ENCODE measurements around the gene RPS25. TPM values are rescaled to one million over a fixed set of nuclear protein-coding genes. Genes with fewer than 3 reads are reported as not detected.

The RPS25 gene
- total RNA-seq, 4 donors from 2014 or later, result 852 to 1,992 (median 1,622) TPM

DNA sequence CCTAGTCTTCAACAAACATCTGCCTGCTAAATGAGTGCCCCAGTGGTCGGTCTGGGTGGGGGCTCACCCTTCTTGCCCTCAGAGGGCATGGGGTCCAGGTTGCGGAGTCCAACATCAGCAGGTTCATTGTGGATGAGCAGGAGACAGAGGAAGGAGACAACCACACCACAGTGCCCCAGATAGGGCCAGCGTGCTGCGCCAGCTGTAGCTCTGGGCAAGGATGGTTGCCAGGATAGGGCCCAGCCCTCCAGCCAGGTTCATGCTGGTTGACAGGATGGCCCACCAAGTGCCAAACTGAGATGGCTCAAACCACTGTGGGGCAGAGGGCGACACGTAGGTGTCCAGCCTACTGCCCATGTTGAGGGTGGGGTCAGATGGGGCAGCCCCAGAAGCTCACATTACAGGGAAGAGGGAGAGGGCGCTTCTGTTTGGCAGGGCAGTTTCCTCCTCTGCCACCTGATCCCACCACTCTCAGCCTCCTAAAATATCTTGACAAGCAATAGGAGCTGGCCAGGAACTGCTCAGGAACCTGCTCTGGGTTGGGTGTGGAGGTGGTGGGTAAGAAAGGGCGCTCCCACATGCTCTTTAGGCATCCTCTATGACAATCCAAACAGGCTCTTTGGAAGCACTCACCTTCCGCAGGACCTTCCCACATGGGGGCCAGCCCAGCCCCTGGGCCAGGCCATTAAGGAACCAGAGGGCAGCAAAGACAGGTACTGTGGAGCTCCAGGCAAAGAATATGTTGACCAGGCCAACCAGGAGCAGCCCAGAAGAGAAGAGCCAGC, 9.6 kb upstream of the RPS25 start:
- intact Hi-C loops (cut with DNase I), result no loop called here
- no peak for DNase-seq
- Histone ChIP-seq H3K9me3 (no peaks in the 10 kb centered on the region), H3K36me3 (peaks cover 8 to 21% of the 10 kb centered on the region in 2 donors), H3K27ac (no peak overlapping the region), H3K27me3 (no peaks in the 10 kb centered on the region), H3K4me1 (peaks cover 6 to 18% of the 10 kb centered on the region in 2 donors), H3K4me3 (replicated peaks in 1 of 3) (no peak overlapping the region)
- TF ChIP-seq, protein P1, sequence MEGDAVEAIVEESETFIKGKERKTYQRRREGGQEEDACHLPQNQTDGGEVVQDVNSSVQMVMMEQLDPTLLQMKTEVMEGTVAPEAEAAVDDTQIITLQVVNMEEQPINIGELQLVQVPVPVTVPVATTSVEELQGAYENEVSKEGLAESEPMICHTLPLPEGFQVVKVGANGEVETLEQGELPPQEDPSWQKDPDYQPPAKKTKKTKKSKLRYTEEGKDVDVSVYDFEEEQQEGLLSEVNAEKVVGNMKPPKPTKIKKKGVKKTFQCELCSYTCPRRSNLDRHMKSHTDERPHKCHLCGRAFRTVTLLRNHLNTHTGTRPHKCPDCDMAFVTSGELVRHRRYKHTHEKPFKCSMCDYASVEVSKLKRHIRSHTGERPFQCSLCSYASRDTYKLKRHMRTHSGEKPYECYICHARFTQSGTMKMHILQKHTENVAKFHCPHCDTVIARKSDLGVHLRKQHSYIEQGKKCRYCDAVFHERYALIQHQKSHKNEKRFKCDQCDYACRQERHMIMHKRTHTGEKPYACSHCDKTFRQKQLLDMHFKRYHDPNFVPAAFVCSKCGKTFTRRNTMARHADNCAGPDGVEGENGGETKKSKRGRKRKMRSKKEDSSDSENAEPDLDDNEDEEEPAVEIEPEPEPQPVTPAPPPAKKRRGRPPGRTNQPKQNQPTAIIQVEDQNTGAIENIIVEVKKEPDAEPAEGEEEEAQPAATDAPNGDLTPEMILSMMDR (IDR thresholded peaks at IDR 0.05), result no peak
- WGBS, 2 donors, result 94 to 100% methylated on average over 8 of the region's 9 CpGs

DNA sequence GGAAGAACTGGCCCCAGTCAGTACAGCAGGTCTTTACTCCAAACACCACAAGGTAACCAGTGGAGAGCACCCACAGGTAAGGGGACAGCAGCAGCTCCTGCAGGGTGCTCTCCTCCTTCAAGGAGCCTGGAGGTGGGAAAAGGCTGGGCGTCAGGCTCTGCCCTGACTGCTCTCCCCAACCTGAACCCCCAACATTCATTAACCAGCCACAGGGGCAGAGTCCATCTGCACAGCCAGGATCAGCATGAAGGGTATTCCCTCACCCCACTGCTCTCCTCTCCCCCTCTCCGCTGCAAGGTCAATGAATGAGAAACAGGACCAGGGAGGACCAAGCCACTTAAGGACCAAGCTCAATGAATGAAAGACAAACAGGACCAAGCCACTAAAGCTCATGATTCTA, 8.8 kb upstream of the RPS25 start:
- WGBS, 2 donors, result 78 to 100% methylated on average over 2 of the region's 2 CpGs
- Histone ChIP-seq H3K4me3 (replicated peaks in 1 of 3) (no peak overlapping the region), H3K36me3 (peaks cover 13 to 27% of the 10 kb centered on the region in 2 donors), H3K27me3 (no peaks in the 10 kb centered on the region), H3K9me3 (no peaks in the 10 kb centered on the region), H3K27ac (no peak overlapping the region), H3K4me1 (peaks cover 6 to 18% of the 10 kb centered on the region in 2 donors)
- no peak for DNase-seq
- intact Hi-C loops (cut with DNase I), result no loop called here
- TF ChIP-seq POLR2A (IDR thresholded peaks at IDR 0.05), result no peak
- TF ChIP-seq, protein P1 (IDR thresholded peaks at IDR 0.05), result no peak

GRCh38 chr11:119025978-119026766, 8.0 kb upstream of the RPS25 start:
- Histone ChIP-seq H3K36me3 (peaks cover 18 to 31% of the 10 kb centered on the region in 2 donors), H3K9me3 (no peaks in the 10 kb centered on the region), H3K4me3 (replicated peaks in 1 of 3) (no peak overlapping the region), H3K27me3 (no peaks in the 10 kb centered on the region), H3K27ac (no peak overlapping the region), H3K4me1 (peaks cover 6 to 18% of the 10 kb centered on the region in 2 donors)
- TF ChIP-seq, protein P1 (IDR thresholded peaks at IDR 0.05), result no peak
- TF ChIP-seq POLR2A (IDR thresholded peaks at IDR 0.05), result no peak
- no peak for DNase-seq
- WGBS, 2 donors, result 91 to 94% methylated on average over 13 of the region's 16 CpGs
- intact Hi-C loops (cut with DNase I), result no loop called here

GRCh38 chr11:119025541-119025940, 7.4 kb upstream of the RPS25 start:
- no peak overlapping the region for H3K4me3 ChIP-seq (replicated peaks in 1 of 3)
- H3K4me1 ChIP-seq, result peaks cover 6 to 18% of the 10 kb centered on the region in 2 donors
- H3K36me3 ChIP-seq, result peaks cover 18 to 33% of the 10 kb centered on the region in 2 donors
- H3K9me3 ChIP-seq, result no peaks in the 10 kb centered on the region
- TF ChIP-seq, protein P1 (IDR thresholded peaks at IDR 0.05), result no peak
- TF ChIP-seq POLR2A (IDR thresholded peaks at IDR 0.05), result no peak
- no peak for DNase-seq
- intact Hi-C loops (cut with DNase I), result no loop called here
- no peaks in the 10 kb centered on the region for H3K27me3 ChIP-seq
- 88 to 90% methylated on average over 5 of the region's 5 CpGs for WGBS, 2 donors
- no peak overlapping the region for H3K27ac ChIP-seq

DNA sequence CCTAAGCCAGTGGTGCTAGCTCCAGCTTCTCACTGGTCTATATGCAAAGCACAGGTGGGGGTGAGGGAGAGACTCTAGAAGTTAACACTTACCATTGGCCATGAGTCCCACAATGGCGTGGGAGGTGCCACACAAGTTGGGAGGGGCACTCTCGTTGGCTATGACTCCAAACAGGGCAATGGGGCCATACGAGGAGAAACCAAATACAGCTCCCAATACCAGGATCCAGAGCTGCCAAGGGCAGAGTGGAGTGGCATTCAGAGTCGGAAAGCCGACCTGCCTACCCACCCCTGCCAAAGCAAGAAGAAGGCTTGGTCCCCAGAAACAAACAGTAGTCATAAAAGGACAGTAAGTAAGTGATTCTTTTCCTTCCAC, 6.9 kb upstream of the RPS25 start:
- H3K36me3 ChIP-seq, result peaks cover 18 to 33% of the 10 kb centered on the region in 2 donors

More for the DNA sequence above, 6.9 kb upstream of the RPS25 start:
- intact Hi-C loops (cut with DNase I), result no loop called here
- DNase-seq, result no peak
- TF ChIP-seq, protein P1 (IDR thresholded peaks at IDR 0.05), result no peak
- TF ChIP-seq POLR2A (IDR thresholded peaks at IDR 0.05), result no peak
- Histone ChIP-seq H3K9me3 (no peaks in the 10 kb centered on the region), H3K27me3 (no peaks in the 10 kb centered on the region), H3K27ac (peak overlapping the region in 1 of 3 donors; percentile 13), H3K4me1 (peaks cover 7 to 22% of the 10 kb centered on the region in 2 donors), H3K4me3 (replicated peaks in 1 of 3) (no peak overlapping the region)
- WGBS, 2 donors, result 80 to 83% methylated on average over 5 of the region's 5 CpGs
